HG02763 (cell line): ENCODE results near the gene CLCN1.

Experiments used
- ATAC-seq: cut with Tn5 transposase; IDR thresholded peaks from one replicate; pipeline ENCODE4 v1.9.1; 2021; ENCODE audit warnings: mild to moderate bottlenecking, moderate library complexity; ENCODE audit not compliant: unreplicated experiment

The CLCN1 gene

DNA sequence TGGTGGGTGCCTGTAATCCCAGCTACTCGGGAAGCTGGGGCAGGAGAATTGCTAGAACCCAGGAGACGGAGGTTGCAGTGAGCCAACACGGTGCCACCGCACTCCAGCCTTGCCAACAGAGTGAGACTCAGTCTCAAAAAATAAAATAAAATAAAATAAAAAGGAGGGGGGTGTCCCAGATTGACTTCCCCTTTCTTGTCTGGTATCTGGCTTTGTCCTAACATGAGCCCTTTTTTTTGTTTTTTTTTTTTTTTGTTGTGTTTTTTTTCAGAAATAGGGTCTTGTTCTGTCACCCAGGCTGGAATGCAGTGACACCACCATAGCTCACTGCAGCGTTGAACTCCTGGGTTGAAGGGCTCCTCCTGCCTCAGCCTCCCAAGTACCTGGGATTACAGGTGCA lies 23.0 kb upstream of the CLCN1 start:
- ATAC-seq: no peak

DNA sequence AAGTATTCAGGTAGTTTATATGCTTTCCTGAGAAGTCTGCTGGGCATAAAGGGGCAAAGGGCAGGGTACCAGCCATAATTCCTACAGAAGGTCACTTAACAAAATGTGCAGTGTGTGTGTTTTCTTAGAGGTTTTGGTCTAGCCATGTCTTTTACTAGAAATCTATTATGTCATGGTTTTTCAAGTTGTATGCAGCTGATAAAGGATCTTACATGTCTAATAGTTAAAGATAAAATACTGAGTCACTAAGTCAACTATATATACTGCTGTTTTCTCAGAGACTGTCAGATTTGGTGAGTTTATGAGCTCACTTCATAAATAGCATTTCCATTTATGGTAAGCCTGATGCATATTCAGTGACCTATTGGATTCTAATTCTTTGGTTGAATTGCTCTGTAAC lies 20.0 kb upstream of the CLCN1 start:
- no peak for ATAC-seq

DNA sequence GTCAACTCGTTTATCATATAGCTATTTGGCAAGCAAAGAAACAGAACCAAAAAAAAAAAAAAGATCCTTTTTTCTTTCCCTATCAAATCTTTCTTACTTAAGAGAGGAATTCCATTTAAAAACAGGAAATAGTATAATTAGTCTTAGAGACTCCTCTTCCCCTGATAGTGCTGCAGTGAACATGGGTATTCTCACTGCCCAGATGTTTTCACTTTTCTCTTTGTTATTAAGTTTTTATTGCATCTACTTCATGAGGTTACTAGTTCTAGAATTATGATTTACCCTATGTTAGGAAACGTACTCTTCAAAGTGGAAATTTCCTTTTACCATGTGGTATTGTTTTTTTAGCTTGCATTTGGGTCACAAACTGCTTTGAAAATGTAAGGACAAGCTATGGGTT lies 19.2 kb upstream of the CLCN1 start:
- ATAC-seq: no peak

DNA sequence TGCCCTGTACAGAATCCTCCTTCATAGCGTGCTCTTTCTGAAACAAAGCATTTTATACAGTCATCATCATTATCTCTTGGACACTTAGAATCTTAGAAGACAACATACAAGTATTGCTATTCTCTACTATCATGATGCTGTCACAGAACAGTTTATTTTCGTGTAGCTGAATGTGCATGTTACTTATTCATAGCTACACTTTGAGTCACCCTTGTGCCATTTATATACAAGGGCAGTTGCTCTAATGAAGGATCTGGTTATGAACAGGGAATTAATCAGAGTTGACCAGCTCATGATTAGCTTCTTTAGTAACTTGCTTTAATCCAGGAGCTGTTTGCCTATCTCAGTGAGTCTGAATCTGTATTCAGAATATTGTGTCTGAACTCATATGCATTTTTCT lies 16.6 kb upstream of the CLCN1 start:
- no peak for ATAC-seq

DNA sequence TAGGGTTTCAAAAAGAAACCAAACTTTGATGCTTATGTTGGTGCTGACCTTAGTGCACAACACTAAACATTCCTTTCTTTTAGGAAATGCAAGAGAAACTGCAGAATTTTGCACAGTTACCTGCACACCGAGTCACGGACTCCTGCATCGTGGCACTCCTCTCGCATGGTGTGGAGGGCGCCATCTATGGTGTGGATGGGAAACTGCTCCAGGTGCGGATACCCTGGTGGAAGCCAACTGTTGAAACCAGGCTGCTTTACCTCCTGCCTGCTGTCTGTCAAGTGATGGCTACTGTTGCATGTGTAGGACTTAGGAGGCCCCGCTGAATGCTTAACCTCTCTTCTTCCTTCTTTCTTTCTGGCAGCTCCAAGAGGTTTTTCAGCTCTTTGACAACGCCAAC lies 16.1 kb upstream of the CLCN1 start:
- no peak for ATAC-seq

DNA sequence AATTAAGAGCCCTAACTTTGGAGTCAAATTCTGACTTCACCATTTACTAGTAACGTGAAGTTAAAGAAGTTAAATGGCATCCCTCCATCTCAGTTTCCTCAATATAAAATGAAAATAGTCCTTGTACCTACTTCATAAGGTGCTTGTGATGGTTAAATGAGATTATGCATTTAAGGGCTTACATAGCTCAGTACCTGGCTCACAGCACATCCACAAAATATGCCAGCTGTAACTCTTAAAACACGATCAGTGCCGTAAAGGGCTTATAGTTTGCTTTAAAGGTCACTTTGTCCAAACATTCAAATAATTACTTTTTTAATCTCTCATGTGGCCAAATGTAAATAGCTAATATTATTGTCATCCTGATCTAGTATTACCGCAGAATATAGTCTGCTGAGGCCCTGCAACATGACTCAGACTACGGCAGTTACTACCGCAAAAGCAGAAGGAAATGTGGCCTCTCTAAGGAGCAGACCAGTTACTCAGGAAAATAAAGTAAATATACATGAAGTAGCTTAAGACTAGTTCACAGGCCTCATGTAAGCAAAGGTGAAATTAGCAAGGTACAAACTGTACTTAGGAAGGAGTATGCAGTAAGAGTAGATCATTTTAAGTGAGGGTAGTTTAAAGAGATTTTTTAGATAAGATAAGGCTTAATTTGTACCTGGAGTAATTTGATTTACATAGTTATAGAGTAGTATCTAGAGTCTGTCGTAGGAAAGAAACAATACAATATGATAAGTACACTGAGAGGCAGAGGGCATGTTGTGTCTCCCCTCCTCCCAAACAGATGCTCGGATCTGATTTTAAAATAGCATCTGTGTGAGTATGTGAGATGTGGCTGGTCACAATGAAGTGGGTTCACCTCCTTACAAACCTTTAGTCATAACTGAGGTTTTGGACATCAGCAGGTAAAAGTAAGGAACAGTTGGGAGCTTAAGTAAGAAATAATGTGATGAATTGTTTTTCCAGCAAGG lies 14.7 kb upstream of the CLCN1 start:
- ATAC-seq: no peak

DNA sequence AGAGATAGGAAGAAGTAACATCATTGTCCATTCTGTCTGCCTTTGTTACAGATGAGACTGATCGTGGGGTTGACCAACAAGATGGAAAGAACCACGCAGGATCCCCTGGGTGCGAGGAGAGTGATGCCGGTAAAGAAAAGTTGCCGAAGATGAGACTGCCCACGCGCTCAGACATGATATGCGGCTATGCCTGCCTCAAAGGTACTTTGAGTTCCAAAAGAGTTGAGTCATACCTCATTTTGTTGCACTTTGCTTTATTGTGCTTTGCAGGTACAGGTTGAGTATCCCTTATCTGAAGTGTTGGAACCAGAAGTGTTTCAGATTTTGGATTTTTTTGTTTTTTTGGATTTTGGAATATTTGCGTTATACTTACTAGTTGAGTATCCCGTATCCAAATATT lies 12.2 kb upstream of the CLCN1 start:
- no peak for ATAC-seq

DNA sequence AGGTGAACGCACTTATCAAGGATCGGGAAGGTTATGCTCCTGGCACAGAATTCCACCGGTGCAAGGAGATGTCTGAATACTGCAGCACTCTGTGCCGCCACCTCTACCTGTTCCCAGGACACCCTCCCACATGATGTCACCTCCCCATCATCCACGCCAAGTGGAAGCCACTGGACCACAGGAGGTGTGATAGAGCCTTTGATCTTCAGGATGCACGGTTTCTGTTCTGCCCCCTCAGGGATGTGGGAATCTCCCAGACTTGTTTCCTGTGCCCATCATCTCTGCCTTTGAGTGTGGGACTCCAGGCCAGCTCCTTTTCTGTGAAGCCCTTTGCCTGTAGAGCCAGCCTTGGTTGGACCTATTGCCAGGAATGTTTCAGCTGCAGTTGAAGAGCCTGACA lies 11.0 kb upstream of the CLCN1 start:
- ATAC-seq: no peak

DNA sequence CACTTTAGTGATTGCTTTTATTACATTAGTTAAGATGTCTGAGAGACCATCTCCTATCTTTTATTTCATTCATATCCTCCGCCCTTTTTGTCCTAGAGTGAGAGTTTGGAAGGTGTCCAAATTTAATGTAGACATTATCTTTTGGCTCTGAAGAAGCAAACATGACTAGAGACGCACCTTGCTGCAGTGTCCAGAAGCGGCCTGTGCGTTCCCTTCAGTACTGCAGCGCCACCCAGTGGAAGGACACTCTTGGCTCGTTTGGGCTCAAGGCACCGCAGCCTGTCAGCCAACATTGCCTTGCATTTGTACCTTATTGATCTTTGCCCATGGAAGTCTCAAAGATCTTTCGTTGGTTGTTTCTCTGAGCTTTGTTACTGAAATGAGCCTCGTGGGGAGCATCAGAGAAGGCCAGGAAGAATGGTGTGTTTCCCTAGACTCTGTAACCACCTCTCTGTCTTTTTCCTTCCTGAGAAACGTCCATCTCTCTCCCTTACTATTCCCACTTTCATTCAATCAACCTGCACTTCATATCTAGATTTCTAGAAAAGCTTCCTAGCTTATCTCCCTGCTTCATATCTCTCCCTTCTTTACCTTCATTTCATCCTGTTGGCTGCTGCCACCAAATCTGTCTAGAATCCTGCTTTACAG lies 10.4 kb upstream of the CLCN1 start:
- ATAC-seq: no peak

DNA sequence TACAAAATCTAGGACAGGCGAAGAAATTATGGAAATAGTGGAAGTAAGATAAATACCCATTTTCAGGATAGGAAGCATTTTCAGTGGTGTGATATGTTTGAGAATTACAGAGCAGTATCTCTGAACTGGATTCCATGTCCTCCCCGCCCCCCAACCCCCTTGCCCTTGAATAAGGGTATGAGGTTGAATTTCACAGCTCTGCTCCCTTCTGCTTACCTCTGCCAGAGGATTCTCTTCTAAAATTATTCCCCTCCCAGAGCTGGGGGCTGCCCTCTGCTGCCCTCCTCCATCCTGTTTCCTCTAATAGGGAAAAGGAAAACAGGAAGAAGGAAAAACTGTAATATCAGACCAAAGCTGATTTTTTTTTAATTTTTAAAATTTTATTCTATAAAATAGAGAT lies 7.3 kb upstream of the CLCN1 start:
- ATAC-seq: no peak

DNA sequence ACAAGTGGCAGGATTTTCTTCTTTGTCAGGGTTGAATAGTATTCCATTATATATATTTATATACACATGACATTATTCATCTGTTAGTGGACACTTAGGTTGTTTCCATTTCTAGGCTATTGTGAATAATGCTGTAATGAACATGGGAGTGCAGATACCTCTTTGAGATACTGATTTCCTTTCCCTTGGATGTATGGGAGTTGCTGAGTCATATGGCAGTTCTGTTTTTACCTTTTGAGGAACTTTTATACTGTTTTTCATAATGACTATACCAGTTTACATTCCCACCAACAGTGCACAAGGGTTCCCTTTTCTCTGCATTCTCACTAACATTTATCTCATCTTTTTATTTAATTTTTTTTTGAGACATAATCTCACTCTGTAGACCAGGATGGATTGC lies 1.8 kb upstream of the CLCN1 start:
- no peak for ATAC-seq

DNA sequence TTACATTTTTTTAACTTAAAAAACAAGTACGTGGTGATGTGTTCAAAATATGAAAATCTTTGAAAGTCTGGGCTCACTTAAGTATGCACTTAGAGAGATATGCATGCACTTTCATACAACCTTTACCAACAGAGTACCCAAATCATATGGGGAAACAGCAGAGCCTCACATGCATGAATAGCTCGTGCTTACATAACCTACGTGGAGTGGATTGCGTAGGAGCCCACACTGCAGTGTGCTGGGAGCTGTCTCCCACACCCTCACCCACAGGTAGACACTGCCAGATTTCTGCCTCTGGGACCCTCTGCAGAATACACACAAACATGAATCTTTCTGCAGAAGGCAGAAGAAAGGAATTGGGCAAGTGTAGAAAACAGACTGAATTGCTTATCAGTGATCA lies 581 bp downstream of the CLCN1 start:
- no peak for ATAC-seq

DNA sequence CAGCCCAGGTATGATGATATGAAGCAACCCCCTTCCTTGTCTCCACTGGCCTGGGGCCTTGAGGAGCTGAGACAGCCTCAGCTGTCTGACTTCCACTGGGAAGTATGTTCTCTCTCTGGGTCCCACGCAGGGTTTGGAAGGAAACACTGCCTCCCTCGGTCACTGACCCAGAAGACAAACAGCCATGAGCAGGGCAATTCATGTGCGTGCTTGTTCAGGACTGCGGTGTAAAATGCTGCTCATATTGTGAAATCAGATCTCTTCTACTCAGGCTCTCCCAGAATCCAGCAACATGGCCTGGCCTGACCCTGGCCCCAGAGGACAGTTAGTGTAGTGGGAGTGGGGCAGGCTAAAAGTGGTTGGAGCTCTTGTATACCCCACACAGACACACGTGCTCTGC lies 2.8 kb downstream of the CLCN1 start:
- ATAC-seq: no peak

DNA sequence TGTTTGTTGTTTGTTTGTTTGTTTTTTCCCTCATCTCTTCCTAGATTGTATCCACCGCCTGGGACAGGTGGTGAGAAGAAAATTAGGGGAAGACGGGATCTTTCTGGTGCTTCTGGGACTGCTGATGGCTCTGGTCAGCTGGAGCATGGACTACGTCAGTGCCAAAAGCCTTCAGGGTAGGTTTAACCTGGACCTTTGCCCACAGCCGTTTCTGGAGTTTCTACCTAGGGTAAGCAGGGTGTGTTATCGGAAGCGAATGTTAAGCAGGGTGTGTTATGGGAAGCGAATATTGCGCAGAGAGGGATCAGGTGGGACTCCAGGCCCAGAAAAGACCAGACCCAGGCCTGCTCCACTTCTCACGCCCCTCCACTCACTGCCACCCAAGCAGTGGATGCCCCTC lies 4.7 kb downstream of the CLCN1 start:
- no peak for ATAC-seq

DNA sequence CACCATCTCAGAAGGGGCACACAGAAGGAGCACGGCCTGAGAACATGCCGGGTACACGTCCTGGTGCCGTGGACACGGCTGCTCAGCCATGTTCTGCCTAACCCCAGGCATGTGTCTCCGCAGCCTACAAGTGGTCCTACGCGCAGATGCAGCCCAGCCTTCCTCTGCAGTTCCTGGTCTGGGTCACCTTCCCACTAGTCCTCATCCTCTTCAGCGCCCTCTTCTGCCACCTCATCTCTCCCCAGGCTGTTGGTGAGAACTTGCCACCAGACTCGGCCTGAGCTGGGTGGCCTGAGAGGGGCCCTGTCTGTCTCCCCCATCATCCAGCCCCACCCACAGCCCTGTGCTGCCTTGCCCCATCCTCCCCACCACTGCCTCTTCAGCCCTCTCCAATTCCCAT lies 5.3 kb downstream of the CLCN1 start:
- ATAC-seq: no peak

DNA sequence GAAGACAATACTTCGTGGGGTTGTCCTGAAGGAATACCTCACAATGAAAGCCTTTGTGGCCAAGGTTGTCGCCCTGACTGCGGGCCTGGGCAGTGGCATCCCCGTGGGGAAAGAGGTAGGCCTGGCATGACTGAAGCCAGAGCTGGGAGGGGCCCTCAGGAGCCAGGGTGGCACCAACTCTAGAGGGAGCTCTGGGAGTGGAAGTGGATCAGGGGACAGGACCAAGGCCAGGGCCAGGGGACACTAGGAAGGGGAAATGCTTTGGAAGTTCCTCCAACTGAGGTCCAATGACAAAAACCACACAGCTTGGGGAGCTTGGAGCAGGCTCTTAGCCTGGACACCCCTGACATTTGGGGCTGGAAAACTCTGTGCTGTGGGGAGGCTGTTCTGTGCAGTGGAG lies 5.8 kb downstream of the CLCN1 start:
- ATAC-seq: no peak

DNA sequence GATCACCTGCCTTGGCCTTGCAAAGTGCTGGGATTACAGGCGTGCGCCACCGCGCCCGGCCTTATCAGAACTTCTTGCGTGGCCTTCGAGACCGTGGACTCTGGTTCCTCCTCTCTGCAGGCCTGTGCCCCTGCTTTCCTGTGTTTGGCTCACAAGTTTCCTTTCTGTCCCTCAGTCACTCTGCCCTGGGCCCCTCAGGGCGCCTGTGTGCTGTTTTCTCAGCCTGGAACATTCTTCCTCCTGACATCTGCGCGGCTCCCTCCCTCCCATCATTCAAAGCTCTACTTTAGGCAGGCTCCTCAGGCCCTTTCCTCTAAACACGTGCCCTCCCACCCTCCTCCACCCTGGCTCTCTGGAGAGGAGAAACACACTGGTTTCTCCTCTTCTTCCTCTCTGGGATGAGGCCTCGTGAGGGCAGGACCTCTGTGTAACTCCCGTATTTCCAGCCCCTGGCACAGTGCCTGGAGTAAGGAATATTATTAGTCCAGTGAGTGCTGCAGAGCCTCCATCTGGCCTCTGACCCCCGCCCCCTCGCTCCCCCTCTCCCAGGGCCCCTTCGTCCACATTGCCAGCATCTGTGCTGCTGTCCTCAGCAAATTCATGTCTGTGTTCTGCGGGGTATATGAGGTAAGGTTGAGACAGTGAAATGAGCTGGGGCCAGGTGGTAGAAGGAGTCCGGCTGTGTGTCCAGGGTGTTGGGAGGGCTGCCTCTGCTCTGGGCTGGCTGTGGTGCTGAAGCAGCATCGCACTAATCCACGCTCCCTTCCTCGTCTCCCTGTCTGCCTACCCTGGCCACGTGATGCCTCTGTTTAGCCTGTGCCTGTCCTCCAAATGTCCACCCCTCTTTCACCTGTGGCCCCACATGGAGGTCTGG lies 7.1 kb downstream of the CLCN1 start:
- ATAC-seq: no peak

DNA sequence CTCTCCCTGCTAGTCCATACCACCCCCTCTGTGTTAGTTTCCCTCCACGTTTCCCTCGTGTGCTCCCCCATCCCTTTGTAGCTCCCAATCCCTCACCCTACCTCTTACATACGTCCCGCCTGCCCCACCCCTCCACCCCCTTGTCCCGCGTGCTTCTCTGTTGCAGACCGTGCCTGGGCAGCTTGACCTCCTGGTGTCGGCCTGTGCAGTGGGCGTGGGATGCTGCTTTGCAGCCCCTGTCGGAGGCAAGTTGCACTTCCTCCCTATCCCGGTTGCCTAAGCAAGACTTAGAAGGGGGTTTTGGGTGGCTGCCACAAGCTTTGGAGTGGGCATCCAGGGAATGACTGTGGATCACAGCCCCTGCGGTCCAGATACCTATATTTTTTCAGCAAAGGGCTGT lies 7.7 kb downstream of the CLCN1 start:
- ATAC-seq: no peak

DNA sequence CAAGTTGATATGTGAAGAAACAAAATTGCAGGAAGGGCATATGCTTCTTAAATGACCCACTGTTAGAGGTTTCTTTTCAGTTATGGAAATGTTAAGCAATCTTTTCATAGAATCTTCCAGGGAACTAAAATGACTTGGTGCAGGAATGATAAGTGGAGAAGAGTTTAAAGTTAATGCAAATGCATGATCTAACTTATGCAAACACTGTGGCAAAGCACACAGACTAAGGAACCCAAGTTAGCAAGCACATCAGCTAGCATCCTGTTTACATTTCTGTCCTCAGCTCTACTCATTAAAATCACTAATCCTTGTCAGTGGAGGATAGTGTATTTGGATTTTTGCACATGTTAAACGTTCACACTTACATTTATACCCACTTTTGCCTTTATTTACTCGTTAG lies 9.3 kb downstream of the CLCN1 start:
- ATAC-seq: peak; percentile 59

DNA sequence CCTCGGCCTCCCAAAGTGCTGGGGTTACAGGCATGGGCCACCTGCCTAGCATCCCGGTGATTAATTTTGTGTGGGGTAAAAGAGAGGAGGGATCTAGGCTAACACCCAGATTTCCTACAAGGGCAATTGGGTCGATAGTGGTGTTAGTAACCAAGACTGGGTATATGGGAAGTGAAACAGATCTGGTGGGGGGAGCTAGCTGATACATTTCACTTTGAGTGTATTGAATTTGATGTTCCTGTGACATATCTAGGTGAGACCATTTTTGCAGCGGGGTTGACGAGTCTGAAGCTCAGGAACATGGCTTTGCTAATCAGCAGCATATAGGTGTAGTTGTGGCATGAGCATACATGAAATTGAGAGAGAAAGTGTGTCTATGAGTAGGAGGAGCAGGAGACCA lies 12.0 kb downstream of the CLCN1 start:
- ATAC-seq: no peak

DNA sequence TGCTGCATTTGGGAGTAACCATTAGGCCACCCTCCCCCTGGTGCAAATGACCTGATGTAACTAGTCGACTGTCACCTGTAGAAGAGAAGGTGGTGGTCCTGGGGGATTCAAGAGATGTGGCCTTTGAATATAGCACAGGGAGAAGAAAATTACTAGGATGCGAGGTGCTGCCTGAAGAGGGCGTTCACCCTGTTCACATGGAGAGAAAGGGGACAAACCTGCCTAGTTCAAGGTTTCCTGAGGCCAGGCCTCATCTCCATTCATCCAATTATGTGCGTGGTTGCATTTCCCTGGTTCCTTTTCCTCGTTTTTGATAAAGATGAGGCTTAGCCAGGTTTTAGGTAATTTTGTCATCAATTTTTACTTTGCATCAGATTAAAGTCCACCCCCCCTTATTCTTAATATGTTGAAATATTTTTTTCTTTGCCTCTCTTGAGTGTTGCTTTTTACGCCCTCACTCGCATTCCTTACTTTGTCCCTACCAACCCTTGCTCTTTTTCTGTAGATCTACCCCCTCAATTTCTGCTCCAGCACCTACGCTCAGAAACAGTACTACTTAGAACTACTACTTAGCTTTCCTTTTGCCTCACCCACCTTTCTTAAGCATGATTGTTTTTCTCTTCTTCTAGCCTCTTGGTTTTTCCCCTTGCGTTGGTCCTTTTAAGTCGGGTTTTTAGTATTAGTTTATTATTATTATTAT lies 13.7 kb downstream of the CLCN1 start:
- ATAC-seq: no peak
